GM18508 (cell line): Measurements from ENCODE around the gene TRIM59.
"Not testable (repeated sequence)": the region's sequence is repeated elsewhere in the genome, so short reads cannot be mapped to it uniquely, and the experiment has no call there.

ENCODE experiments used
- ATAC-seq: cut with Tn5 transposase; IDR thresholded peaks from one replicate; pipeline ENCODE4 v1.9.1; 2021; ENCODE audit warnings: moderate number of reproducible peaks; ENCODE audit not compliant: insufficient read depth, unreplicated experiment

TRIM59 gene

GRCh38 chr3:160458151-160458550, 8.6 kb upstream of the TRIM59 start:
- ATAC-seq, result no peak

- ATAC-seq, result no peak
These were observed 6.3 kb upstream of the TRIM59 start for GRCh38 chr3:160455846-160456245.

GRCh38 chr3:160454995-160455394, 5.4 kb upstream of the TRIM59 start:
- ATAC-seq, result no peak

- not testable (repeated sequence) for ATAC-seq
These were observed 2.7 kb upstream of the TRIM59 start for GRCh38 chr3:160452251-160452650.

GRCh38 chr3:160451602-160452001, 2.0 kb upstream of the TRIM59 start:
- no peak for ATAC-seq

DNA sequence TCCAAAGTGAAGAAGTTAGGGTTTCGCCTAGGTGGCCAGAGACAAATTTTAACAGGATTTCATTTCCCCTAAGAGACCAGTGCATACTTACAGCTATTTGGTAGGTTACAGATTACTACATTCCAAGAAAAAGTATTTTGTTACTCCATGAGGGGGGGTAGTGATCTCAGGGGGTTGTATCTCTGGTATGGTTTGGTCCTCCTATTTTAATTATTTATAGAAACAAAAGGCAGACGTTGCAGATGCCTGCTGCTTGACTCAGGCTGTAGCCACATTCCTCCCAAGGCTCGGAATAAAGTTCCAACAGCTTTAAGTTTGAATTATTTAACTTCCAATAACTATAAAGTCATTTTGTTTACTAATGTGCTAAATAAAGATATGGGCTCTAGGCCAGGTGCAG, 1.3 kb upstream of the TRIM59 start:
- ATAC-seq, result no peak

- ATAC-seq, result peak; percentile 20
These were observed 546 bp downstream of the TRIM59 start for GRCh38 chr3:160448845-160449635.

DNA sequence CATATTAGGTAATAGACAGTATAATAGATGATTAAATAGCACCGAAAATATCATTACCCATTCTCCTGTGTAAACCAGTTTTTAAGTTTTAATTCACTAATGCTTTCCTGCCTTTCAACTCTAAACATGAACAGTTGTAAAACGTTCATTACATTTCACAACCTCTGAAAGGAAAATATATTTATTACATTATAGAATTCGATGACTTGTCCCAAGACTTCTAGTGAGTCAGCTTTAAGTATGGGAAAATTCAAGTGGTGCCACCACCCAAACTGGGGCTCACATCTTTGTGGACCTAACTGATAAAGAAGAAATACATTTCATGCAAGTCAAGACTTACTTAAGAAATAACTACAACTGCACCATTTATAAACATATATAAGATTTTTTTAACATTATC, 2.0 kb downstream of the TRIM59 start:
- ATAC-seq, result no peak

- no peak for ATAC-seq
These were observed 3.0 kb downstream of the TRIM59 start for GRCh38 chr3:160446522-160447056.

- no peak for ATAC-seq
These were observed 3.7 kb downstream of the TRIM59 start for GRCh38 chr3:160445854-160446253.

GRCh38 chr3:160444411-160444810, 5.2 kb downstream of the TRIM59 start:
- no peak for ATAC-seq

- no peak for ATAC-seq
These were observed 8.9 kb downstream of the TRIM59 start for GRCh38 chr3:160440687-160441086.

- no peak for ATAC-seq
These were observed 12.5 kb downstream of the TRIM59 start for GRCh38 chr3:160437083-160437455.

GRCh38 chr3:160435747-160436146, 13.8 kb downstream of the TRIM59 start:
- no peak for ATAC-seq

- no peak for ATAC-seq
These were observed 14.5 kb downstream of the TRIM59 start for GRCh38 chr3:160435095-160435494.

DNA sequence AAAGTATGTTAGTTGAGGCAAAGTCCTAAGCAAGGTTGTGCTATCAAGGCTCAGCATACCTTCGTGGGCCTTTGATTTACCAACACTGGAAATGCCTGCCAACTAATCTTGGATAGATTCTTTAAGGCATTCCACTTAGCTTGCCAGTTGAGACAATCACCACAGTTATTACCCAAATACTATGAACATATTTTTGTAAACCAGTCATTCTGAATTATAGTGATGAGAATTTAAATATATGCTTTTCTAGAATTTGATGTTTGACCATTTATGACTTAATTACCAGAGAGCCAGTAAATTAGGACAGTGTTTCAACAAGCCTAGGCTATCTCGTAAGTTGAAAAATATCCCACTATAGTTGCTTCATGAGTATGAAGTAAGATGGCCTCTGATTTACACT, 15.5 kb downstream of the TRIM59 start:
- ATAC-seq, result no peak

DNA sequence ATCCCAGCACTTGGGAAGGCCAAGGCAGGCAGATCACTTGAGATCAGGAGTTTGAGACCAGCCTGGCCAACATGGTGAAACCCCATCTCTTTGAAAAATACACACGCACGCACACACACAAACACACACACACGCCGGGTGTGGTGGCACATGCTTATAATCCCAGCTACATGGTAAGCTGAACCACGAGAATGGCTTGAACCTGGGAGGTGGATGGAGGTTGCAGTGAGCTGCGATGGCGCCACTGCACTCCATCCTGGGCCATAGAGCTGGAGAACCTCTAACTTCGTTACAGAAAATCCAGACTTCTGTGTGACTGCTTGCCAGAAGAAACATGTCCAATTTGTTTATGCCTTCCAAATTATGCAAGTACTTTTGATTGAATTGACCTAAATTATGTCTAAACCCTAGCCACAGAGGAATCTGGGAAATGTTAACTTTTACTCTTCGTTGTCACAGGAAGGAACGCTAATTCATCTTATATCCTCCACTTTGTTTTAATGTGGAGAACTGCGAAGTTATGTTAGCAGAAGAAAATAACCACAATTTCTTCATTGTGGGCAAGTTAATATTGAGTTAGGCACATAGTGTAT, 21.7 kb downstream of the TRIM59 start:
- no peak for ATAC-seq

- no peak for ATAC-seq
These were observed 32.3 kb downstream of the TRIM59 start for GRCh38 chr3:160417311-160417710.

DNA sequence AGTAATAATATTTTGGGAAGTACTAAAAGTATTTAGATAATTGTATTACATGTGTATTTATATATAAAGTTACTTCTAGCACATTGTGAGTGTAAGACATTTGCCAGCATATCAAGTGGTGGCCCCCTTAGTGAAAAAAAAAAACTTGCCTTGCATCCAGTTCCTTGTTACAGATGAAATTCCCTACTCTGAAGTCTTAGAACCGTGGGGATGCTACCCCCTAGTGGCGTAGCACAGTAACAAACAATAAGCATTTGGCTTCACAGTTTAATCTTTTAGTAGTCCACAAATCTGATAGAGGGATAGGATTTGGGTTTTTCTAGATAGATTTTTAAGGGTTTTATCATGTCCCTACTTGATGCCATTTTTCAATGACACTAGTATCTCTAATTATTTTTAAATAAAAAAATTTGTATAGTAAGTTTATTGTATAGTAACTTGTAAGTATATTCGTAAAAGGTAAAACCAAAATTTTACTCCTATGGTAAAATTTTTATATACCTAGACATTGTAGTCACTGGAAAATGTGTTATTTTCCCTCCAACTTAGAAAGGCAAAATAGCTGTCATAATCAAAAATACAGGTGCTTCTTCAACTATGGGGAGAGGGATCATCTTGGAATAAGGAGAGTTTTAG, 35.9 kb downstream of the TRIM59 start:
- no peak for ATAC-seq

GRCh38 chr3:160412477-160412876, 37.1 kb downstream of the TRIM59 start:
- ATAC-seq, result no peak

DNA sequence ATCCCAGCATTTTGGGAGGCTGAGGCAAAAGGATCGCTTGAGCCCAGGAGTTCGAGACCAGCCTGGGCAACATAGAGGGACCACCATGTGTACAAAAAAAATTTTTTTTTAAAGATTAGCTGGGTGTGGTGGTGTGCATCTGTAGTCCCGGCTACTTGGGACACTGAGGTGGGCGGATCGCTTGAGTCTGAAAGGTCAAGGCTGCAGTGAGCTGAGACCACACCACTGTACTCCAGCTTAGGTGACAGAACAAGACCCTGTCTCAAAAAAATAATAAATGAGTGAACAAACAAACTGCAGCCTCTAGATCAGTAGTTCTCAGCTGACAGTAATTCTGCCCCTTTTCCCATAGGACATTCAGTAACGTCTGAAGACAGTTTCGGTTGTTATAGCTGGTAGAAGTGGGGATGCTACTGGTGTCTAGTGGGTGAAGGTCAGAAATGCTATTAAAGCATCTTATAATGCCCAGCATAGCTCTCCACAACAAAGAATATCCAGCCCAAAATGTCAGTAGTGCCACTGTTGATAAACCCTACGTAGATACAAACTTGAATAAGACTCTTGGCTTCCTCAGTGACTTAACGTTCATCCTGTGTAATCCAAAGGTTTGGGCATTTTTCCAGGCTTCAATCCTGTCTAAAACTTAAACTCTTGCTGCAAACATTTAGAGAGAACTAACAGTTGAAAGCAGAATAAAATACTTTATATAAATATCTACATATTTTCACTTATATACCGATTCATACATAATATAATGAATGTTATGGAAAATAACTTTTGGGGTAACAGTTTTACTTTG, 39.6 kb downstream of the TRIM59 start:
- no peak for ATAC-seq
